LoVo (cell line): ENCODE measurements around the gene ATL3.
A peak's percentile ranks its signal among the peaks of the same experiment; 100 is the strongest.
"Not testable (repeated sequence)": the region's sequence is repeated elsewhere in the genome, so short reads cannot be mapped to it uniquely, and the experiment has no call there.

Experiments used
- DNase-seq: peaks from one replicate; pipeline ENCODE4 v3.0.0-alpha.2; 2016; ENCODE audit warnings: low spot score

ATL3 gene

DNA sequence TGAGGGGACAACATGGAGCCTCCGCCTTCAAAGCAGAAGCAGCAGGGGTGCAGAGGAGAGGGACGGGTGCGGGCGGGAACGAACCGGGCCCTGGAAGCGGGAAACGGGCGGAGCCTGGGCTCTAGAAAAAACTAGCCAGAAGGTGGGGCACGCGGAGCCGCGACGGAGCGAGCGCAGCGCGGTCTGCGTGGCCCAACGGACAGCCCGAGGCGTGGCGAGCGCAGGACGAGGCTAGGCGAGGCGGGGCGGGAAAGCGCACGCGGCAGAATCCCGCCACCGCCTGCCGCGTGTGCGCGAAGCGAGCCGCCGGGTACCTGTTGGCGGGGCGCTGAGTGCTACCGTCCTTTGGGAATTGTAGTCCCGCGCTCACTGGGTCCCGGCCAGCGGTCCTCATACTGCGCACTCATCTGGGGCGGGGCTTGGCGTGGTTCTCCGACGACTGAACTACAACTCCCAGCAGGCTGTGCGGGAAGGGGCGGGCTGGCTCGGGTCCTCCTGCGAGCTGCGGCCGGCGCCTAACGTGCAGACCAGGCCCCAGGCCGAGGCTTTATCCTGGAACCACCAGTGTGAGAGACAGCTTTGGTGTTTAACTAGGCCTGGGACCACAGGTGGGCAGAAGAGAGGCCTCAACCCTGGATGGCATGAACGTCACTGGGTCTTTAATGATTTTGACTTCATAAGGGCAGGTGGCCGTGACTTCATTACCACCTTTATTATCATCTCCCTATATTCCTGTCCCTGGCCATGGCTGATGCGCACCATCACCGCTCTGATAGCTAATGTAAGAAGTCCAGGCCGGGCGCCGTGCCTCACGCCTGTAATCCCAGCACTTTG, at the start of gene ATL3:
TSS of gene ATL3 (minus strand) at position 55 of the 834 bp plus-strand sequence. CDS start at position 14, 41 bp downstream.
- DNase-seq = peak; percentile 65

- DNase-seq = no peak
These were observed 49.4 kb upstream of the ATL3 start for GRCh38 chr11:63720611-63721010.

DNA sequence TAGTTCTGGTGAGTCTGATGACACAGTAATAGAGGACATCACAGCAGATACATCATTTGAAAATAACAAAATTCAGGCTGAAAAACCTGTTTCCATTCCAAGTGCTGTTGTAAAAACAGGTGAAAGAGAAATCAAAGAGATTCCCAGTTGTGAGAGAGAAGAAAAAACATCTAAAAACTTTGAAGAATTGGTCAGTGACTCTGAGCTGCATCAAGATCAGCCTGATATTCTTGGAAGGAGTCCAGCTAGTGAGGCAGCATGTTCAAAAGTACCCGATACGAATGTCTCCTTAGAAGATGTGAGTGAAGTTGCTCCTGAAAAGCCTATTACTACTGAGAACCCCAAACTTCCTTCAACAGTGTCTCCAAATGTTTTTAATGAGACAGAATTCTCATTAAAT, 48.8 kb upstream of the ATL3 start:
- no peak for DNase-seq

GRCh38 chr11:63719001-63719400, 47.8 kb upstream of the ATL3 start:
- DNase-seq = no peak

- DNase-seq = no peak
These were observed 44.9 kb upstream of the ATL3 start for GRCh38 chr11:63716046-63716445.

DNA sequence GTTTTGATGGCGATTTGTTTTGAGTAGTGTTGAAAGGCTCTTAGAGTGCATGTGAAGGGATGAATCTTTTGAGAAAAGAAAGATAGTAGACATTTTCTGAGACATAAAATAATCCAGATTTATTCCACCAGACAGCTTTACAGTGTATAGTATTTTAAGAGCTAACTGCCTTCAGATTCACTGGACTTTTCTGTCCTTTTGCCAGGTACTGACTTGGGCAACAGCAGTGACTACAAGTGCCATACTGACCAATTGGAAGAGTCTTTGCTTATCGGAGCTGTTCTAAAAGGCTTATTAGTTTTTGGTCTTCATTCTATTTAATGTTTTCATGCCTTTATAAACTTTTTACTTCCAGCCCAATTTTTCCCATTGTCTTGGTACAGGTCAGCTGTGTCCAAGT, 42.6 kb upstream of the ATL3 start:
- no peak for DNase-seq

DNA sequence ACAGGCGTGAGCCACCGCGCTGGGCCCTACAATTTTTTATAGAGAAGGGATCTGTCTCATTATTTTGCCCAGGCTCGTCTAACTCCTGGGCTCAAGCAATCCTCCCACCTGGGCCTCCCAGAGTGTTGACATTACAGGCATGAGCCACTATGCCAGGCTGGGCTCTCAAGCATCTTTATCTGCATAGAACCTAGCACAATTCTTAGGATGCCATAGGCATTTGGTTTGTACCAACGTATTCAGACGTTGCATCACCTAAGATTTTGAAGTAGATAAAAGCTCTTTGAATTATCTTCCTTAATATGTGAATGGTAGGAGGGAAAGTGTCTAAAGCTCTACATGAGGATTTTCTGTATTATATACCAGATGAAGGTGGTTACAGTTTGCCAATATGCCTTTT, 40.7 kb upstream of the ATL3 start:
- DNase-seq = no peak

DNA sequence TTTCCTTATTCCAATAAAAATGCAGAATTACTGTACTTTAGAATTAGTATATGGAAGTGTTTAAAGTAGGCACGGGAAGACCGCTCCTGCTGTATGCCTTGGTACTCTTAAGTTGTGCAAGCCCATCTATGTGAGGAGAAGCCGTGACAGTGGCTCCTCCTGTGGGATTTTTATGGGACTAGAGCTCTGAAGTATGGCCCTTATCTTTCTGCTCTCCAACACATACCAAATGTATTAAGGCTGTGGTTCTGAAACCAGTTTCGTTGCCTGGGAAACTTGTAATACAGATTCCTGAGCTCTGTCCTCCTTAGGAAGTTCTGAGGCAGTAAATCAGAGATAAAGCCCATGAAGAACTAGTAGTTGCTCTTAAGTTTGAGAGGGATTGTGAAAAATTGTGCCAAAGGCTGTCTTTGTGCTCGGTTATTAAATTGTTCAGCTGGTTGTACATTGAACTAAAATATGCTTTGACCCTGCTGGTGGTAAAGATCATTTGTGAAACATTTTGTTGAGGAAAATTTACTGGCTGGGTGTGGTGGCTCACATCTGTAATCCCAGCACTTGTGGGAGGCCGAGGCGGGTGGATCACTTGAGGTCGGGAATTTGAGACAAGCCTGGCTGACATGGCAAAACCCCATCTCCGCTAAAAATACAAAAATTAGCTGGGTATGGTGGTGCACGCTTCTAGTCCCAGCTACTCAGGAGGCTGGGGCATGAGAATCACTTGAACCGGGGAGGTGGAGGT, 39.5 kb upstream of the ATL3 start:
- peak; percentile 48 for DNase-seq

GRCh38 chr11:63709336-63709884, 38.2 kb upstream of the ATL3 start:
- no peak for DNase-seq

DNA sequence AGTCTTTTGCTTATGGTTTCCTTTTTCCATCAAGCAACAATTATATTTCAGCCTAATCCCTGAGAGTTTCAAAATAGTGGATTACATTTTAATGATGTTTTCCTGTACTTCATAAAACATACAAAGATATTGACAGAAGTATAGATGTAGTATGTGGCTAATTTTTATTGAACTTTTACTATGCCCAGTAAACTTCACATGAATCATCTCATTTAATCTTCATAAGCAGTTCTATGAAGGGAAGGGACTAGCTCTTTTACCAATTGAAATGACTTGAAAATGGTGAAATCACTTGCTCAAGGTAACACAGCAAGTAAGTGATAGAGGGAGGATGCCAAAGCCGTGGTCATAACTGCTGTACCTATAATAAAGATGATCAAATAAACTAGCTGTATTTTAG, 37.6 kb upstream of the ATL3 start:
- no peak for DNase-seq

DNA sequence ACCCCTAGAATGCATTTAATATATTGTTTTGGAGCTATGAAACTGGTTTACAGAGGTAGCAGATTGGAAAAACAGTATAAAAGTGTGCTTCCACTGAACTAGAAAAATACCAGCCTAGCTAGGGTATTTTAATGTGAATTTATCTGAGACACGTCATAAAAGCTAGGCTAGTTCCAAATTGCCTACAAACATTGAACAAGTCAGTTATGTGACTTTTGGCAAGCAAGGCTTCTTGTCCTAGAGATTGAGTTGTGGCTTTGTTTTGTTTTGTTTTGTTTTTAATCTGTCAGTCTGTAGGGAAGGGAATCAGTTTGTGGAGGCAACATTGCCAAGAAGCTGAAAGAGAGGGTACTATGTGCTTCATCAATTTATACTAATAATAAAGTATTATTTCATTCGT, 34.4 kb upstream of the ATL3 start:
- no peak for DNase-seq

- no peak for DNase-seq
These were observed 28.7 kb upstream of the ATL3 start for GRCh38 chr11:63699896-63700295.

- no peak for DNase-seq
These were observed 28.0 kb upstream of the ATL3 start for GRCh38 chr11:63698976-63699733.

GRCh38 chr11:63694596-63694995, 23.4 kb upstream of the ATL3 start:
- no peak for DNase-seq

- DNase-seq = no peak
These were observed 16.7 kb upstream of the ATL3 start for GRCh38 chr11:63687845-63688244.

GRCh38 chr11:63686926-63687325, 15.8 kb upstream of the ATL3 start:
- DNase-seq = no peak

GRCh38 chr11:63685158-63685721, 14.1 kb upstream of the ATL3 start:
- not testable (repeated sequence) for DNase-seq

DNA sequence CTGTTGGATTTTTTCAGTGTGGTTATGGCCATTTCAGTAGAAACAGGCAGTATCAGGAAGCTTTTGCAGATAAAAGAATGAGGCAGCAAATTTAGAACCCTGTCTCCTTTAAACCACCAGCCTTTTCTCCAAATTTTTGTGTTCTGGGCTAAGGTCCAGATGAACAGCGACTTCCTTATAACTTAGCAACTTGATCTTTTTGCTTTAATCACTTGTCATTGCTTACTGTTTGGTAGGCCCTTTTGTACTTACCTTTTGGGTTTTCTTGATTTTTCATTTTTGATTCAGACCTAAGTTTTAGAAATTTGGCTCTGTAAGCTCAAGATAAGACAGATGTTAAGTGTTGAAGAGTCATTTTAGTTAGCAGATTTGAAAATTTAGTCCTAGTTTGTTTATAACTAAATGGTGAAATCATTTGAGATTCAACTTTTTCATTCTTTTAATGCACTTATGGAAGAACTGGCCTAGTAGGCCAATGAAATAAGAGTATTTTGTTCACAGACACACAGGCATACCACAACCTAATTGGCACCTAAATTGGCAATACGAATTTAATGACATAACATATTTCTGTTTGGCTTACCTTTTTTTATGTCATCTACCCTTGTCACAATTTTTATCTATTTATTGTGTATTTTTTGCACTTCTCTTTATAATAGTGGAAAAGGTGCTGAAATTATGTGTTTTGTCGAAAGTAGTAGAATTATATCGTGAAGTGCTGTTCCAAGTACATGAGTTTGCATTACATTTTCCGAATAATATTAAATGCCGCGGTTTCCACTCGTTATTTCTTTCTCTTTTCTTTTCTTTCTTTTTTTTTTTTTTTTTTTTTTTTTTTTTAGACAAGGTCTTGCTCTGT, 12.2 kb upstream of the ATL3 start:
- no peak for DNase-seq

- no peak for DNase-seq
These were observed 11.2 kb upstream of the ATL3 start for GRCh38 chr11:63682066-63683021.
